Posterior cingulate gyrus (tissue), 11 donors: Measurements from ENCODE around the gene UBXN6.

Experiments used
- DNase-seq, 10 donors: peaks; one replicate each; pipeline versions ENCODE4 v3.0.0 to v3.0.0-alpha.2; 2020 to 2021; ENCODE audit warnings: mixed read lengths in 3 of 10
- intact Hi-C: fragments of 100-400 bp; cut with DNase I; formaldehyde crosslinking; loops from one replicate; pipeline ENCODE4 v1.15.1; 2023

The UBXN6 gene

GRCh38 chr19:4457654-4458395 lies at the start of gene UBXN6:
Gene UBXN6 (minus strand): TSS chr19:4457794. CDS start chr19:4457697, 97 bp downstream.
- intact Hi-C loops, result loop anchor here (1.0 to 2.0 kb wide), 2 partner anchors 13 to 56 kb away; partner anchors contain the start of gene CHAF1A

GRCh38 chr19:4507150-4507452 lies 49.5 kb upstream of the UBXN6 start:
- intact Hi-C loops, result no loop called here
- peak in 1 of 10 donors; percentile 83 for DNase-seq

More at GRCh38 chr19:4457654-4458395, at the start of gene UBXN6:
- peak; percentile 96 to 100 (median 98) for DNase-seq

GRCh38 chr19:4506449-4507149 lies 49.0 kb upstream of the UBXN6 start:
- no peak for DNase-seq
- intact Hi-C loops, result no loop called here

- DNase-seq, result peak in 1 of 10 donors; percentile 75
- intact Hi-C loops, result no loop called here
These were observed 48.2 kb upstream of the UBXN6 start for GRCh38 chr19:4505570-4506448.

GRCh38 chr19:4504891-4505569 lies 47.4 kb upstream of the UBXN6 start:
- intact Hi-C loops, result no loop called here
- peak in 1 of 10 donors; percentile 74 for DNase-seq

GRCh38 chr19:4504297-4504701 lies 46.7 kb upstream of the UBXN6 start:
- intact Hi-C loops, result no loop called here

GRCh38 chr19:4503825-4504170 lies 46.2 kb upstream of the UBXN6 start:
- DNase-seq, result peak in 1 of 10 donors; percentile 52
- intact Hi-C loops, result no loop called here

More at GRCh38 chr19:4504297-4504701, 46.7 kb upstream of the UBXN6 start:
- DNase-seq, result peak in 8 of 10 donors; percentile 22 to 91 (median 48)

- DNase-seq, result peak in 1 of 10 donors; percentile 76
- intact Hi-C loops, result no loop called here
These were observed 45.7 kb upstream of the UBXN6 start for GRCh38 chr19:4503132-4503824.

GRCh38 chr19:4502282-4503131 lies 44.9 kb upstream of the UBXN6 start:
- intact Hi-C loops, result no loop called here
- DNase-seq, result peak in 1 of 10 donors; percentile 67

GRCh38 chr19:4501691-4502090 lies 44.1 kb upstream of the UBXN6 start:
- DNase-seq, result no peak
- intact Hi-C loops, result no loop called here

- intact Hi-C loops, result no loop called here
- DNase-seq, result no peak
These were observed 43.4 kb upstream of the UBXN6 start for GRCh38 chr19:4500841-4501591.

- intact Hi-C loops, result no loop called here
- DNase-seq, result no peak
These were observed 42.3 kb upstream of the UBXN6 start for GRCh38 chr19:4499855-4500254.

- DNase-seq, result no peak
- intact Hi-C loops, result no loop called here
These were observed 41.7 kb upstream of the UBXN6 start for GRCh38 chr19:4499318-4499717.

- DNase-seq, result no peak
- intact Hi-C loops, result no loop called here
These were observed 41.1 kb upstream of the UBXN6 start for GRCh38 chr19:4498694-4499093.

- peak in 1 of 10 donors; percentile 69 for DNase-seq
- intact Hi-C loops, result no loop called here
These were observed 40.3 kb upstream of the UBXN6 start for GRCh38 chr19:4497770-4498389.

GRCh38 chr19:4496304-4496703 lies 38.7 kb upstream of the UBXN6 start:
- DNase-seq, result no peak
- intact Hi-C loops, result no loop called here

GRCh38 chr19:4495471-4495870 lies 37.9 kb upstream of the UBXN6 start:
- DNase-seq, result no peak
- intact Hi-C loops, result no loop called here

GRCh38 chr19:4494691-4495064 lies 37.1 kb upstream of the UBXN6 start:
- intact Hi-C loops, result no loop called here
- no peak for DNase-seq
